Trophoblast cell (in vitro differentiated cells and primary cell): ENCODE results near the gene FNDC3B.

Source experiments
- DNase-seq, 2 donors: peaks; one replicate each; pipeline ENCODE4 v3.0.0-alpha.2; 2016
- H2AFZ ChIP-seq: 2 replicates; pipeline ENCODE4 v1.6.1; 2013; ENCODE audit warnings: low read length, moderate library complexity, mild to moderate bottlenecking; ENCODE audit not compliant: insufficient read depth, poor library complexity
- H2AK5ac ChIP-seq: 2 replicates; pipeline ENCODE4 v1.6.1; 2013; ENCODE audit warnings: mild to moderate bottlenecking, low read length
- H2BK120ac ChIP-seq: 2 replicates; pipeline ENCODE4 v1.6.1; 2013; ENCODE audit warnings: low read length, mild to moderate bottlenecking, moderate library complexity; ENCODE audit not compliant: insufficient read depth, poor library complexity
- H2BK12ac ChIP-seq: 2 replicates; pipeline ENCODE4 v1.6.1; 2013; ENCODE audit warnings: mild to moderate bottlenecking, low read length, moderate library complexity
- H2BK5ac ChIP-seq: 2 replicates; pipeline ENCODE4 v1.6.1; 2013; ENCODE audit warnings: low read length, low read depth, moderate library complexity, mild to moderate bottlenecking; ENCODE audit not compliant: poor library complexity
- H3K14ac ChIP-seq: 2 replicates; pipeline ENCODE4 v1.6.1; 2013; ENCODE audit warnings: mild to moderate bottlenecking, low read length
- H3K18ac ChIP-seq: 2 replicates; pipeline ENCODE4 v1.6.1; 2013; ENCODE audit warnings: mild to moderate bottlenecking, low read length
- H3K23ac ChIP-seq: 2 replicates; pipeline ENCODE4 v1.6.1; 2013; ENCODE audit warnings: low read length
- H3K27ac ChIP-seq: 2 replicates; pipeline ENCODE4 v1.5.1; 2013; ENCODE audit warnings: low read depth, mild to moderate bottlenecking, inconsistent platforms, low read length, moderate library complexity
- H3K27me3 ChIP-seq: 2 replicates; pipeline ENCODE4 v1.6.1; 2013; ENCODE audit warnings: inconsistent platforms, mild to moderate bottlenecking, low read length, moderate library complexity; ENCODE audit not compliant: insufficient read depth
- H3K36me3 ChIP-seq, 2 experiments: 1 replicate in 1 of 2; 2 replicates in 1 of 2; pipeline ENCODE4 v1.6.1; 2013; ENCODE audit warnings: low read length in 2 of 2, mild to moderate bottlenecking in 2 of 2, moderate library complexity in 1 of 2; ENCODE audit not compliant: insufficient read depth in 2 of 2, control insufficient read depth in 1 of 2
- H3K4ac ChIP-seq: 2 replicates; pipeline ENCODE4 v1.6.1; 2013; ENCODE audit warnings: low read depth, mild to moderate bottlenecking, low read length, moderate library complexity
- H3K4me1 ChIP-seq, 2 experiments: 1 replicate in 1 of 2; 2 replicates in 1 of 2; pipeline ENCODE4 v1.6.1; 2013; ENCODE audit warnings: low read length in 2 of 2, mild to moderate bottlenecking in 2 of 2, moderate library complexity in 1 of 2; ENCODE audit not compliant: insufficient read depth in 2 of 2, control insufficient read depth in 1 of 2
- H3K4me2 ChIP-seq: 2 replicates; pipeline ENCODE4 v1.6.1; 2013; ENCODE audit warnings: inconsistent platforms, mild to moderate bottlenecking, low read length, moderate library complexity
- H3K4me3 ChIP-seq: 2 replicates; pipeline ENCODE4 v1.5.1; 2013; ENCODE audit warnings: mild to moderate bottlenecking, low read depth, low read length, inconsistent platforms
- H3K79me1 ChIP-seq: one replicate; pipeline ENCODE4 v1.6.1; 2013; ENCODE audit warnings: low read length
- H3K79me2 ChIP-seq: 2 replicates; pipeline ENCODE4 v1.6.1; 2013; ENCODE audit warnings: low read length, mild to moderate bottlenecking; ENCODE audit not compliant: control insufficient read depth, insufficient read depth, poor library complexity
- H3K9ac ChIP-seq: 2 replicates; pipeline ENCODE4 v1.6.1; 2013; ENCODE audit warnings: mild to moderate bottlenecking, low read length
- H3K9me3 ChIP-seq: 2 replicates; pipeline ENCODE4 v1.6.1; 2013; ENCODE audit warnings: low read depth, mild to moderate bottlenecking, control low read depth, inconsistent platforms, low read length; ENCODE audit not compliant: insufficient read depth
- H4K12ac ChIP-seq: 2 replicates; pipeline ENCODE4 v1.6.1; 2013; ENCODE audit warnings: low read depth, mild to moderate bottlenecking, low read length, moderate library complexity
- H4K8ac ChIP-seq: 2 replicates; pipeline ENCODE4 v1.6.1; 2013; ENCODE audit warnings: low read depth, mild to moderate bottlenecking, low read length, moderate library complexity
- H4K91ac ChIP-seq: one replicate; pipeline ENCODE4 v1.6.1; 2013; ENCODE audit warnings: low read depth, mild to moderate bottlenecking, low read length, moderate library complexity
- WGBS: extraction: QIAGEN DNeasy Blood & Tissue Kit; methylation state at CpG from one replicate; pipeline ENCODE4 v1.1.7; 2013; ENCODE audit warnings: missing lambda C conversion rate; ENCODE audit not compliant: insufficient read length, insufficient coverage; ENCODE audit errors: extremely low coverage; 5-methylcytosine and 5-hydroxymethylcytosine counted together

The FNDC3B gene

DNA sequence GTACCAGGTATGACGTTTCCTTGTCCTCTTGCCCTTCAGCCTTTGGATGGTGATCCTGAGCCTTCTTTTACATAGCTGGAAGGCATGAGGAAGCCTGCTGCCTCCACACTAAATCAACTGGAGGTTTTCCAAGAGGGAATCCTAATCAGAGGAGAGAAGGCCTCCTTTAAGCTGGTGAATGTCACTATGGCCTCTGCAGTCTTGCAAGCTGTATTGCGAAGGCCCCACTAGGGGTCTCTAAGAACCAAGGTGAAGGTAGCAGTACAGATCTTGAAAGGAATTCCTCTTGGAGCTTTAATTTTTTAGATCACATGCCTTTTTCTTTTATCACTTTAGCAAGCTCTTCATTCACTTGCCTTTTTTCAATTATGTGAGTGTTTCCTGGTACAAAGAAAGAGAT, 289.7 kb downstream of the FNDC3B start:
- H2AK5ac ChIP-seq = no peak overlapping the region
- no peak overlapping the region for H3K4ac ChIP-seq
- DNase-seq = no peak
- peaks cover 31 to 44% of the 10 kb centered on the region in 2 experiments for H3K36me3 ChIP-seq
- H2AFZ ChIP-seq = no peak overlapping the region
- H3K27ac ChIP-seq = no peak overlapping the region
- H3K18ac ChIP-seq = no peak overlapping the region
- no peak overlapping the region for H4K8ac ChIP-seq
- H3K14ac ChIP-seq = no peak overlapping the region
- H2BK12ac ChIP-seq = no peak overlapping the region
- no peak overlapping the region for H2BK5ac ChIP-seq
- no peak overlapping the region for H3K4me2 ChIP-seq
- no peaks in the 10 kb centered on the region for H3K79me2 ChIP-seq
- no peak overlapping the region for H4K12ac ChIP-seq
- no peaks in the 10 kb centered on the region for H3K27me3 ChIP-seq
- no peak overlapping the region for H3K9ac ChIP-seq
- H3K9me3 ChIP-seq = no peaks in the 10 kb centered on the region
- no peak overlapping the region for H4K91ac ChIP-seq
- H3K23ac ChIP-seq = no peak overlapping the region
- peaks cover 2% of the 10 kb centered on the region for H3K79me1 ChIP-seq
- H3K4me1 ChIP-seq = no peaks in the 10 kb centered on the region
- no CpG with 5 or more reads among the region's 2 CpGs for WGBS
- H2BK120ac ChIP-seq = no peak overlapping the region
- H3K4me3 ChIP-seq = no peak overlapping the region

DNA sequence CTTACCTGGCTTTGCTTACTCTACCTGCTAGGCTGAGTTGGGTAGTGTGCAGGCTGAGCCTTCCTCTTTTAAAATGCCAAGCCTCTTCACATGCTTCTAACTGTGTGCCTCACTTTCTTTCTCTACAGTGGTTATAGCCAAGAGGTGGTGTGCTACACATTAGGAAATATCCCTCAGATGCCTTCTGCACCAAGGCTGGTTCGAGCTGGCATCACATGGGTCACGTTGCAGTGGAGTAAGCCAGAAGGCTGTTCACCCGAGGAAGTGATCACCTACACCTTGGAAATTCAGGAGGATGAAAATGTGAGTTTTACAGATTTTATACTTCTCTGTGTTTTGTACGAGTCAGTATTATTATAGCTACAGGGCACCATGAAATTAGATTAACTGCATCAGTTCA, 291.0 kb downstream of the FNDC3B start:
- Histone ChIP-seq H2BK5ac (no peak overlapping the region), H4K91ac (no peak overlapping the region), H3K4me2 (no peak overlapping the region), H2BK12ac (no peak overlapping the region), H3K14ac (no peak overlapping the region), H2AFZ (no peak overlapping the region), H4K12ac (no peak overlapping the region), H3K4me1 (no peaks in the 10 kb centered on the region), H3K4me3 (no peak overlapping the region), H3K27ac (no peak overlapping the region), H3K18ac (no peak overlapping the region), H3K79me1 (no peaks in the 10 kb centered on the region), H4K8ac (no peak overlapping the region), H3K9ac (no peak overlapping the region), H3K23ac (no peak overlapping the region), H3K4ac (no peak overlapping the region), H2BK120ac (no peak overlapping the region), H2AK5ac (no peak overlapping the region), H3K36me3 (peaks cover 29 to 36% of the 10 kb centered on the region in 2 experiments), H3K9me3 (no peaks in the 10 kb centered on the region), H3K79me2 (no peaks in the 10 kb centered on the region), H3K27me3 (no peaks in the 10 kb centered on the region)
- DNase-seq = no peak
- no CpG with 5 or more reads among the region's 4 CpGs for WGBS

DNA sequence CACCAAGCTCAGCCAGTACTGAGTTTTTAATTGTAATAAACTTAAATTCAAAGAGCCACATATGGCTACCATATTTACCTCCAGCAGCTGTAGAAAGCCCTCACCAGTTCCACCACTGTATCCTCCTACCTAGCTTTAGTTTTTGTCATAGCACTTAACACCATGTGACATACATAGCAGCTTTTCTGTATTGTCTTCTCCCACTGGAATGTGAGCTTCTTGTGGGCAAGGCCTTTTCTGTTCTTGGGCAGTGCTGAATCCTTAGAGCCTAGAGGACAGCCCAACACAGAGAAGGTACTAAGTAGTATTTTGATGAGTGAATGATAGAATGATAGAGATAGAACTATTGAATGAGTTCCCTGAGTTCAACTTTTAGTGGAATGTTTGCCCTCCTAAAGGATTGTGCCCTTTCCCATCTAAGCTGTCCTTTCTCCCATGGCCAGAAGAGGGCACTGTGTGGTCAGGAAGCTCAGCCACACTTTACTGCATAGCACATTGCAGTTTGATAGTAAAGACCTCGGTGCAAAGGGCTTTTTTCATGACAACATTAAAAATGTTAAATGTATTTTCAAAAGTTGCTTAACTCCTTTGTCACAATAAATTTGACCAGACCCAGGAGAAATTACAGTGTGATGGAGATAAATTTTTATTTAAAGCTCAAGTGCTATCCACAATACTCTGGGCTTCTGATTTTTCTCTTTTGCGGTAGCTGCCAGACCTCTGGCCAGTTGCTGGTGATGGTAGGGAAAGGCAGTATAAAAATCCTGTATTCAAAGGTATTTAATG, 293.1 kb downstream of the FNDC3B start:
- no CpG with 5 or more reads among the region's 2 CpGs for WGBS
- H3K9ac ChIP-seq = no peak overlapping the region
- H3K27ac ChIP-seq = no peak overlapping the region
- no peak overlapping the region for H3K18ac ChIP-seq
- no peaks in the 10 kb centered on the region for H3K79me2 ChIP-seq
- H3K4ac ChIP-seq = no peak overlapping the region
- H3K9me3 ChIP-seq = no peaks in the 10 kb centered on the region
- no peak overlapping the region for H3K14ac ChIP-seq
- H2BK120ac ChIP-seq = no peak overlapping the region
- H3K79me1 ChIP-seq = no peaks in the 10 kb centered on the region
- H3K4me1 ChIP-seq = no peaks in the 10 kb centered on the region
- H3K36me3 ChIP-seq = peaks cover 23 to 31% of the 10 kb centered on the region in 2 experiments
- H2AK5ac ChIP-seq = no peak overlapping the region
- H3K27me3 ChIP-seq = no peaks in the 10 kb centered on the region
- no peak overlapping the region for H2BK12ac ChIP-seq
- H3K23ac ChIP-seq = no peak overlapping the region
- no peak overlapping the region for H4K91ac ChIP-seq
- no peak overlapping the region for H3K4me3 ChIP-seq
- no peak overlapping the region for H3K4me2 ChIP-seq
- H4K12ac ChIP-seq = no peak overlapping the region
- no peak overlapping the region for H4K8ac ChIP-seq
- H2AFZ ChIP-seq = no peak overlapping the region
- peak; percentile 42 to 81 for DNase-seq
- no peak overlapping the region for H2BK5ac ChIP-seq

DNA sequence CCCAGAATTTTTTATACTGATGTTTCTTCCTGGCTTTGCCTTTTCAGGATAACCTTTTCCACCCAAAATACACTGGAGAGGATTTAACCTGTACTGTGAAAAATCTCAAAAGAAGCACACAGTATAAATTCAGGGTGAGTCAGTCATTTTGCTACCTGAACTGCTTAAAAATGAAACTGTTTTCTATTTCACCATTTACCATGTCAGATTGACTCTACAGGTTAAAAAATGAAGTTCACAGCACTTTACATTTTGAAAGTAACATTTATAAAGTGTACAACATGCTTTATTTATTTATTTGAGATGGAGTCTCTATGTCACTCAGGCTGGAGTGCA, 293.6 kb downstream of the FNDC3B start:
- no peak overlapping the region for H2AK5ac ChIP-seq
- H3K14ac ChIP-seq = no peak overlapping the region
- no peaks in the 10 kb centered on the region for H3K79me2 ChIP-seq
- H2BK120ac ChIP-seq = no peak overlapping the region
- no peaks in the 10 kb centered on the region for H3K79me1 ChIP-seq
- H4K12ac ChIP-seq = no peak overlapping the region
- no peaks in the 10 kb centered on the region for H3K9me3 ChIP-seq
- H3K27ac ChIP-seq = no peak overlapping the region
- H3K4me1 ChIP-seq = no peaks in the 10 kb centered on the region
- no peaks in the 10 kb centered on the region for H3K27me3 ChIP-seq
- H3K4me3 ChIP-seq = no peak overlapping the region
- H4K91ac ChIP-seq = no peak overlapping the region
- no peak overlapping the region for H3K4me2 ChIP-seq
- no peak overlapping the region for H3K18ac ChIP-seq
- DNase-seq = no peak
- H2BK5ac ChIP-seq = no peak overlapping the region
- H3K9ac ChIP-seq = no peak overlapping the region
- no peak overlapping the region for H2BK12ac ChIP-seq
- H3K36me3 ChIP-seq = peaks cover 27 to 35% of the 10 kb centered on the region in 2 experiments
- H3K23ac ChIP-seq = no peak overlapping the region
- no peak overlapping the region for H4K8ac ChIP-seq
- H3K4ac ChIP-seq = no peak overlapping the region
- H2AFZ ChIP-seq = no peak overlapping the region
